ENCODE results near the gene POU3F1.

Gene POU3F1

GRCh38 chr1:38026592-38027200 is 19.9 kb downstream of the POU3F1 start:
- no peak for FAIRE-seq

- FAIRE-seq: no peak
Observed at GRCh38 chr1:38025664-38026063, 20.9 kb downstream of the POU3F1 start.

- FAIRE-seq: no peak
Observed at GRCh38 chr1:38025233-38025632, 21.4 kb downstream of the POU3F1 start.

GRCh38 chr1:38022810-38023209 is 23.8 kb downstream of the POU3F1 start:
- no peak for FAIRE-seq

GRCh38 chr1:38021969-38022368 is 24.6 kb downstream of the POU3F1 start:
- no peak for FAIRE-seq

- FAIRE-seq: no peak
Observed at GRCh38 chr1:38020396-38020795, 26.2 kb downstream of the POU3F1 start.

GRCh38 chr1:38018864-38019343 is 27.7 kb downstream of the POU3F1 start:
- no peak for FAIRE-seq

- FAIRE-seq: no peak
Observed at GRCh38 chr1:38015978-38016725, 30.4 kb downstream of the POU3F1 start.

GRCh38 chr1:38014724-38015424 is 31.7 kb downstream of the POU3F1 start:
- FAIRE-seq: no peak

GRCh38 chr1:38014171-38014570 is 32.4 kb downstream of the POU3F1 start:
- no peak for FAIRE-seq

- FAIRE-seq: no peak
Observed at GRCh38 chr1:38013227-38013622, 33.4 kb downstream of the POU3F1 start.

- peak; percentile 98 for FAIRE-seq
Observed at GRCh38 chr1:38012363-38013226, 34.0 kb downstream of the POU3F1 start, which contains the start of gene UTP11. UTP11 (plus strand) TSS chr1:38012734; CDS start chr1:38012803, 69 bp downstream.

- no peak for FAIRE-seq
Observed at GRCh38 chr1:38009841-38010180, 36.8 kb downstream of the POU3F1 start.

GRCh38 chr1:38009088-38009840 is 37.3 kb downstream of the POU3F1 start:
- no peak for FAIRE-seq

GRCh38 chr1:38006008-38006828 is 40.4 kb downstream of the POU3F1 start:
- no peak for FAIRE-seq

- no peak for FAIRE-seq
Observed at GRCh38 chr1:38005195-38006007, 41.2 kb downstream of the POU3F1 start, which contains the start of gene FHL3. FHL3 (minus strand) TSS chr1:38005514; CDS start chr1:37999412, 6,102 bp downstream.

GRCh38 chr1:38004284-38005108 is 42.1 kb downstream of the POU3F1 start:
- no peak for FAIRE-seq

- no peak for FAIRE-seq
Observed at GRCh38 chr1:38003261-38004250, 43.0 kb downstream of the POU3F1 start.

Measured in islet of Langerhans (tissue), 1 donor.